Colonic mucosa (tissue), 4 donors: ENCODE results near the gene TEX2. TPM values are rescaled to one million over a fixed set of nuclear protein-coding genes. Genes with fewer than 3 reads are reported as not detected.
A peak's percentile ranks its signal among the peaks of the same experiment; 100 is the strongest.

Experiments
- DNase-seq: peaks from one replicate; pipeline ENCODE4 v3.0.0-alpha.2; 2020
- H3K27ac ChIP-seq: fragments of 200-600 bp; one replicate; pipeline ENCODE4 v1.8.0; 2021
- H3K27me3 ChIP-seq: fragments of 200-600 bp; one replicate; pipeline ENCODE4 v1.8.0; 2021
- H3K36me3 ChIP-seq: fragments of 200-600 bp; one replicate; pipeline ENCODE4 v1.8.0; 2021
- H3K4me1 ChIP-seq: fragments of 200-600 bp; one replicate; pipeline ENCODE4 v1.8.0; 2021; ENCODE audit warnings: mild to moderate bottlenecking
- H3K4me3 ChIP-seq: fragments of 200-600 bp; one replicate; pipeline ENCODE4 v1.8.0; 2021
- H3K9ac ChIP-seq, 2 donors: one replicate each; pipeline ENCODE4 v1.7.0; 2013; ENCODE audit warnings: control low read depth in 2 of 2, low read depth in 2 of 2, low read length in 2 of 2
- H3K9me3 ChIP-seq: fragments of 200-600 bp; one replicate; pipeline ENCODE4 v1.8.0; 2021
- CTCF ChIP-seq: fragments of 200-600 bp; IDR thresholded peaks from one replicate; pipeline ENCODE4 v1.8.0; 2022; ENCODE audit warnings: antibody characterized with exemption, mild to moderate bottlenecking
- intact Hi-C: fragments of 100-400 bp; cut with DNase I; formaldehyde crosslinking; loops from one replicate; pipeline ENCODE4 v1.14.1; 2022
- total RNA-seq, 2 donors: library from RNA; stranded (reverse); fragmentation: NEBNext Ultra II Directional in 1 of 2; extraction: Animal tissue kit (Norgen Biotek cat#: 25700) in 1 of 2; gene quantifications; one replicate each; pipeline ENCODE4 v1.2.1, GENCODE V29; 2021
- donor health status: healthy.
- donor health status: DM: no; HTN: no; CAD: no.
- donor health status: DM: no; HTN: no; CAD: no.

The TEX2 gene
- total RNA-seq, 2 donors from 2014 or later, result 29.0 to 29.7 TPM

- Histone ChIP-seq H3K27me3 (no peaks in the 10 kb centered on the region), H3K9ac (no peak overlapping the region), H3K36me3 (no peaks in the 10 kb centered on the region), H3K4me3 (no peak overlapping the region), H3K4me1 (peaks cover 6% of the 10 kb centered on the region), H3K9me3 (no peaks in the 10 kb centered on the region), H3K27ac (no peak overlapping the region)
- DNase-seq, result peak; percentile 23
- TF ChIP-seq CTCF, result no peak
- intact Hi-C loops, result loop anchor here (5.0 kb wide), 1 partner anchor 108 kb away; no protein-coding TSS in a partner anchor
These were observed 3.1 kb downstream of the TEX2 start for GRCh38 chr17:64259922-64260321.

GRCh38 chr17:64259426-64259825 lies 3.6 kb downstream of the TEX2 start:
- no peak for TF ChIP-seq CTCF
- H3K9ac ChIP-seq, result no peak overlapping the region
- H3K9me3 ChIP-seq, result no peaks in the 10 kb centered on the region
- H3K4me1 ChIP-seq, result peaks cover 6% of the 10 kb centered on the region
- H3K4me3 ChIP-seq, result no peak overlapping the region
- no peaks in the 10 kb centered on the region for H3K27me3 ChIP-seq
- no peaks in the 10 kb centered on the region for H3K36me3 ChIP-seq
- intact Hi-C loops, result no loop called here
- DNase-seq, result no peak
- no peak overlapping the region for H3K27ac ChIP-seq

- H3K9ac ChIP-seq, result no peak overlapping the region
- no peak overlapping the region for H3K27ac ChIP-seq
- TF ChIP-seq CTCF, result no peak
- no peak overlapping the region for H3K4me3 ChIP-seq
- H3K4me1 ChIP-seq, result peaks cover 6% of the 10 kb centered on the region
- intact Hi-C loops, result no loop called here
- no peaks in the 10 kb centered on the region for H3K9me3 ChIP-seq
- no peaks in the 10 kb centered on the region for H3K36me3 ChIP-seq
- H3K27me3 ChIP-seq, result no peaks in the 10 kb centered on the region
- DNase-seq, result no peak
These were observed 5.9 kb downstream of the TEX2 start for GRCh38 chr17:64256913-64257807.

GRCh38 chr17:64255764-64256163 lies 7.3 kb downstream of the TEX2 start:
- H3K9me3 ChIP-seq, result no peaks in the 10 kb centered on the region
- no peak for TF ChIP-seq CTCF
- no peaks in the 10 kb centered on the region for H3K4me1 ChIP-seq
- H3K27ac ChIP-seq, result no peak overlapping the region
- no peaks in the 10 kb centered on the region for H3K27me3 ChIP-seq
- H3K9ac ChIP-seq, result no peak overlapping the region
- H3K36me3 ChIP-seq, result no peaks in the 10 kb centered on the region
- intact Hi-C loops, result no loop called here
- H3K4me3 ChIP-seq, result no peak overlapping the region
- DNase-seq, result no peak

- intact Hi-C loops, result no loop called here
- no peak for TF ChIP-seq CTCF
- no peak overlapping the region for H3K4me3 ChIP-seq
- H3K9ac ChIP-seq, result no peak overlapping the region
- no peaks in the 10 kb centered on the region for H3K27me3 ChIP-seq
- no peaks in the 10 kb centered on the region for H3K9me3 ChIP-seq
- H3K4me1 ChIP-seq, result no peaks in the 10 kb centered on the region
- no peaks in the 10 kb centered on the region for H3K36me3 ChIP-seq
- H3K27ac ChIP-seq, result no peak overlapping the region
- no peak for DNase-seq
These were observed 8.3 kb downstream of the TEX2 start for GRCh38 chr17:64254755-64255154.
